Stimulated activated naive B cell treated with anti-CD40 and anti-IgM and Interleukin-4, amounts not matched to agents 10 μg/mL and 1 μg/mL and 100 μg/mL, for 72 hours (primary cell): Measurements from ENCODE around the gene SRL.

ENCODE experiments used
- ATAC-seq, 2 donors: fragments of 150-1000 bp; cut with Tn5 transposase; replicated peaks; 2 replicates each; pipeline ENCODE4 v1.10.0; 2021; ENCODE audit warnings: moderate library complexity in 1 of 2
- DNase-seq: peaks from one replicate; pipeline ENCODE4 v3.0.0; 2021
- H3K27ac Mint-ChIP-seq: one replicate; pipeline ENCODE4 v1.8.0; 2022; ENCODE audit warnings: mild to moderate bottlenecking, mixed read lengths
- H3K27me3 Mint-ChIP-seq, 2 donors: one replicate each; pipeline ENCODE4 v1.8.0; 2022; ENCODE audit warnings: mixed read lengths in 2 of 2
- H3K36me3 Mint-ChIP-seq, 2 donors: one replicate each; pipeline ENCODE4 v1.8.0; 2022; ENCODE audit warnings: mixed read lengths in 2 of 2, mild to moderate bottlenecking in 1 of 2
- H3K4me1 Mint-ChIP-seq, 2 donors: one replicate each; pipeline ENCODE4 v1.8.0; 2022; ENCODE audit warnings: mixed read lengths in 2 of 2, mild to moderate bottlenecking in 1 of 2
- H3K4me3 Mint-ChIP-seq, 2 donors: one replicate each; pipeline ENCODE4 v1.8.0; 2022; ENCODE audit warnings: mild to moderate bottlenecking in 2 of 2, mixed read lengths in 2 of 2, moderate library complexity in 1 of 2
- H3K9me3 Mint-ChIP-seq, 2 donors: one replicate each; pipeline ENCODE4 v1.8.0; 2022; ENCODE audit warnings: mixed read lengths in 2 of 2, mild to moderate bottlenecking in 1 of 2

The SRL gene

DNA sequence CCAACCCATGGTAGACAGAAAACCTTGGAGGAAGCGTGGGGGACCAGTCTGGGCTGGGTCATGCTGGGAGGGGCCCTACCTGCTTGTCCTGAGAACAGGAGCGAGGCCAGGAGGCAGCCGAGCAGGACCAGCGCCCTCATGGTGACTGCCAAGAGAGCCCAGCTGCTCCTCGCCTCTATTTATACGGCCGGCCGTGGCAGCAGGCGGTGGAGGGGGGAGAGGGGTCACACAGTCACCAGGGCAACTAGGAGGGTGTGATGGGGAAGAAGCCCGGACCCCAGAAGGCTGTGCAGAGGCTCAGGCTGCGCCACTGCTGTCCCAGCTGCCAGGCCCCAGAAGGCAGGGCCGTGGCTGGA is at the start of gene SRL:
Gene SRL, minus strand, starts transcription at position 153 of the 356 bp plus-strand sequence. Its CDS starts 13 bp downstream, at position 140.
- no peaks in the 10 kb centered on the region for H3K9me3 Mint-ChIP-seq
- peaks cover 16 to 28% of the 10 kb centered on the region in 2 donors for H3K27me3 Mint-ChIP-seq
- no peak within 1 kb of the TSS for H3K27ac Mint-ChIP-seq
- DNase-seq (no peak), ATAC-seq (no peak)
- H3K4me1 Mint-ChIP-seq, result peaks cover 0 to 4% of the 10 kb centered on the region in 2 donors
- H3K4me3 Mint-ChIP-seq, result no peak within 1 kb of the TSS
- H3K36me3 Mint-ChIP-seq, result no peaks in the 10 kb centered on the region

DNA sequence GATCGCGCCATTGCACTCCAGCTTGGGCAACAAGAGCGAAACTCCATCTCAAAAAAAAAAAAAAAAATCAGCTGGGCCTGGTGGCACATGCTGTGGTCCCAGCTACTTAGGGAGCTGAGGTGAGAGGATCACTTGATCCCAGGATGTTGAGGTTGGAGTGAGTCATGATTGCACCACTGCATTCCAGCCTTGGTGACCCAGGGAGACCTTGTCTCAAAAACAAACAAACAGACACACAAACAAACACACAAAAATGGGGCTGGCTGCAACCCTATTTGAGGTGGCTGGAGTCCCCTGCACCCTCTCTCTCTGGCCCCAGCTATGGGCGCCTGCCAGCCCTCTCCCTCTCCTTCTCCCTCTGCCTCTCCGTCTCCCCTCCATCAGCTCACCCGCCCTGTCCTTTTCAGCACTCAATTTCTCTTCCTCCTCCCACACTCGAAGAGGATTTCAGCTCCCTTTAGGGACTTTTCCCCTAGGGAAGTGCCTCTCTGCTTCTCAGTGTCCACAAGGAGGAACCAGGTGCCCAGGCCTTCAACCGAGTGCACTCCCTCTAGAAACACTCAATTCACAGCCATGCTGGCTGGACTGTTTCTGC is 48.5 kb upstream of the SRL start:
- H3K27me3 Mint-ChIP-seq, result peaks cover 5 to 37% of the 10 kb centered on the region in 2 donors
- no peak for ATAC-seq
- no peak overlapping the region for H3K4me3 Mint-ChIP-seq
- no peaks in the 10 kb centered on the region for H3K9me3 Mint-ChIP-seq
- peaks cover 11 to 15% of the 10 kb centered on the region in 2 donors for H3K4me1 Mint-ChIP-seq
- no peak for DNase-seq
- no peaks in the 10 kb centered on the region for H3K36me3 Mint-ChIP-seq
- H3K27ac Mint-ChIP-seq, result peak overlapping the region; percentile 15

DNA sequence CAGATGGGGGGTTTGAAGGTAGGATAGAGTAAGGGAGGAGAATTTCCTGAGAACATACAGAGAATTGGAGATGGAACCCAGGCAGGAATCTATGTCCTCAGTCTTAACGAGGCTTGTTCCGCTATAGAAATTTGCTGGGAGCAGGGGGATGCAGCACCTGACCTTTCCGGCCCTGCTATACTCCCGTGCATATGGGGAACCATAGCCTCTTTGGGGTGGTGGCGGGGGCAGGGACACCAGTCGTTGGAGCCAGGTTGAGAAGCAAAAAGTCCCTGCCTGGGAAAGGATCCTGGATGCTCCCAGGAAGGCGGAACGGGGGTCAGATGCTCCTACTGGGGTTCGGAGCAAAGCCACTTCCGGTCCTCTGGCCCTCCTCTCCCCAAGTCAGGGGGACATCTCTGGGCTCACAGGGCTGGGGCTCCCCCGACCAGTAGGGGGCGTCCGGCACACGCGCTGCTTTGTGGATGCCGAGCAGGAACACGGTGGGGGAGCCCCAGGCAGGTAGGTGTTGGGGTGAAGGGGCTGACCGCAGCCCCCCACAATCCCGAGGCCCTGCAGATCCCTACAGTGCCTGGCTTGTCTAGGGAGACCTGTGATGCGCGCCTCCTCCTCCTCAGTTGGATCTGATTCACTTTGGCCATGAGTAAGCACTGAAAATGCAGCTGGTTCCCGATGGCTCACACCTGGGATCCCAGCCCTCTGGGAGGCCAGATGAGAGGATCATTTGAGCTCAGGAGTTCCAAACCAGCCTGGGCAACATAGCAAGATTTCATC is 46.5 kb upstream of the SRL start:
- Mint-ChIP-seq H3K27ac (no peak overlapping the region), H3K4me3 (peak overlapping the region; percentile 56 to 72), H3K4me1 (peaks cover 11 to 12% of the 10 kb centered on the region in 2 donors), H3K9me3 (no peaks in the 10 kb centered on the region), H3K27me3 (peaks cover 13 to 42% of the 10 kb centered on the region in 2 donors), H3K36me3 (no peaks in the 10 kb centered on the region)
- ATAC-seq, result peak; percentile 98 to 99
- DNase-seq, result peak; percentile 68

DNA sequence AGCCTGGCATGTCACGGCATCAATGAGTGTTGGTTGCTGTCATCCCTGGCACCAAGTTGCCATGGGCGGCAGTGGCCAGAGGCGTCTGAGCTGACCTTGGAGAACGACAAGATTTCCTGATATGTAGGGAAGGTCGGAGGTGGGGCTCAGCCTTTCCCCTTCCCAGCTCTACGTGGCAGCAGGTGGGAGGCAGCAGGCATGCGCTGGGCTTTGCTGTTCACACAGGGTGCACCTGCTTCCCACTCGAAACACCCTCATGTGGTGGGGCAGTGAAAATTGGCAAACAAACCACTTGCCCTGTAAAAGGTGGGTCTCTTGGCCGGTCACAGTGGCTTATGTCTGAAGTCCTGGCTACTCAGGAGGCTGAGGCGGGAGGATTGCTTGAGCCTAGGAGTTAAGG is 43.3 kb upstream of the SRL start:
- no peak overlapping the region for H3K4me3 Mint-ChIP-seq
- ATAC-seq (no peak), DNase-seq (no peak)
- H3K4me1 Mint-ChIP-seq, result peaks cover 9 to 11% of the 10 kb centered on the region in 2 donors
- no peaks in the 10 kb centered on the region for H3K36me3 Mint-ChIP-seq
- peaks cover 8 to 14% of the 10 kb centered on the region in 2 donors for H3K27me3 Mint-ChIP-seq
- no peak overlapping the region for H3K27ac Mint-ChIP-seq
- peaks cover 2 to 4% of the 10 kb centered on the region in 2 donors for H3K9me3 Mint-ChIP-seq

DNA sequence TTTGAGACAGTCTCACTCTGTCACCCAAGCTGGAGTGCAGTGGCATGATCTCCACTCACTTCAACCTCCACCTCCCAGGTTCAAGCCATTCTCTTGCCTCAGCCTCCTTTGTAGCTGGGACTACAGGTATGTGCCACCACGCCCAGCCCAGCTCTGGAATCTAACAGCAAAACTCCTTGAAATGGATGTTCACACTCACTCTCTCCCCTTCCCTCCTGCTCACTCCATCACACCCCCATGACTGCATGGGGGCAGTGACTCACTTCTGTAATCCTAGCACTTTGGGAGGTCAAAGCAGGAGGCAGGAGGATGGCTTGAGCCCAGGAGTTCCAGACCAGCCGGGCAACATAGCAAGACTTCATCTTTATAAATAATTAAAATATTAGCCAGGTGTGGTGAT is 42.1 kb upstream of the SRL start:
- Mint-ChIP-seq H3K27me3 (peaks cover 8 to 14% of the 10 kb centered on the region in 2 donors), H3K4me1 (peaks cover 9 to 11% of the 10 kb centered on the region in 2 donors), H3K4me3 (no peak overlapping the region), H3K27ac (no peak overlapping the region), H3K36me3 (no peaks in the 10 kb centered on the region), H3K9me3 (peaks cover 2 to 4% of the 10 kb centered on the region in 2 donors)
- ATAC-seq (no peak), DNase-seq (no peak)

DNA sequence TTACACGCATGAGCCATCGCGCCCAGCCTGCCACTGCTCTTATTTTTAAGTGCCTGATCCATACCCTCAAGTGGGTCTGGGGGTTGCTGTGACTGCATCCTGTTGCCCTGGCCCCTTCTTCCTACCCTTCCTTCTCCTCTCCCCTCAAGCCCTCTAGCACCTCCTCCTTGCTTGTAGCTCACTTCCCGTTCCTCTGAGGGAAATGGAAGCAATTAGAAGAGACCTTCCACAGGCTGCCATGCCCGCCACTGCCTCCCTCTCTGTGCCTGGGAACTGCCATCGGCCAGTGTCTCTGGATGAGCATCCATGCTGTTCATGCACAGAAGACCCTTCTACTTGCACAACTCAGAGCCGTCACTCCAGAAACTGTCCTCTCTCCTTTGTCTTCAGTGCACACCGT is 41.6 kb upstream of the SRL start:
- Mint-ChIP-seq H3K36me3 (no peaks in the 10 kb centered on the region), H3K27me3 (peaks cover 8 to 14% of the 10 kb centered on the region in 2 donors), H3K4me1 (peaks cover 7 to 8% of the 10 kb centered on the region in 2 donors), H3K4me3 (no peak overlapping the region), H3K9me3 (peaks cover 2 to 4% of the 10 kb centered on the region in 2 donors), H3K27ac (no peak overlapping the region)
- no peak for DNase-seq
- ATAC-seq, result no peak

DNA sequence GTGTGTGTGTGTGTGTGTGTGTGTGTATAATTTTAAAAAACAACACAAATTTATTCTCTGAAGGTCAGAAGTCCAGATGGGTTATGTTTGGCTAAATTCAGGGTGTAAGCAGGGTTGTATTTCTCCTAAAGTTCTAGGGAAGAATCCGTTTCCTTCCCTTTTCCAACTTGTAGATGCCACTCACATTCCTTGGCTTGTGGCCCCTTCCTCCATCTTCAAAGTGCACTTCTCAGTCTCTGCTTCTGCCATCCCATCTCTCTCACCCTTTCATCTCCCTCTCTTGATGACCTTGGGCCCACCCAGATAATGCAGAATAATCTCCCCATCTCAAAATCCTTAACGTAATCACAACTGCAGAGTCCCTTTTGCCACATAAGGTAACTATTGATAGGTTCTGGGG is 38.7 kb upstream of the SRL start:
- Mint-ChIP-seq H3K27ac (no peak overlapping the region), H3K36me3 (no peaks in the 10 kb centered on the region), H3K4me1 (no peaks in the 10 kb centered on the region), H3K27me3 (peaks cover 8 to 14% of the 10 kb centered on the region in 2 donors), H3K9me3 (peaks cover 2 to 4% of the 10 kb centered on the region in 2 donors), H3K4me3 (no peak overlapping the region)
- DNase-seq (no peak), ATAC-seq (no peak)

DNA sequence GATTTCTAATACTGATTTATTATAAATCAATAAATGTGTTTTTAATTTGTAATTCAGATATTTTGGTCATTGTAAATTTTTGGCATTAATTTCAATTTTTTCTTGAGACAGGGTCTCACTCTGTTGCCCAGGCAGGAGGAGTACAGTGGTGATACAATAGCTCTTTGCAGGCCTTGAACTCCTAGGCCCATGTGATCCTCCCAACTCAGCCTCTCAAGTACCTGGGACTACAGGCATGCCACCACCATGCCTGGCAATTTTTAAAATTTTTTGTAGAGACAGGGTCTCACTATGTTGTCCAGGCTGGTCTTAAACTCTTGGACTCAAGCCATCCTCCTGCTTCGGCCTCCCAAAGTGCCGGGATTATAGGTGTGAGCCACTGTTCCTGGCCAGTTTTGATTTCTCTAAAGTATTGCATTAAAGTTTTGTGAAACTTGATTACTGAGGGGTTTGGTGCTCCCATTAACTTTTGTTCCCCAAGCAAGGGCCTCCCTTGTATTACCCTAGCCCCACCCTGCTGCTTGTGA is 36.2 kb upstream of the SRL start:
- no peak overlapping the region for H3K27ac Mint-ChIP-seq
- peaks cover 2 to 4% of the 10 kb centered on the region in 2 donors for H3K9me3 Mint-ChIP-seq
- H3K4me3 Mint-ChIP-seq, result no peak overlapping the region

DNA sequence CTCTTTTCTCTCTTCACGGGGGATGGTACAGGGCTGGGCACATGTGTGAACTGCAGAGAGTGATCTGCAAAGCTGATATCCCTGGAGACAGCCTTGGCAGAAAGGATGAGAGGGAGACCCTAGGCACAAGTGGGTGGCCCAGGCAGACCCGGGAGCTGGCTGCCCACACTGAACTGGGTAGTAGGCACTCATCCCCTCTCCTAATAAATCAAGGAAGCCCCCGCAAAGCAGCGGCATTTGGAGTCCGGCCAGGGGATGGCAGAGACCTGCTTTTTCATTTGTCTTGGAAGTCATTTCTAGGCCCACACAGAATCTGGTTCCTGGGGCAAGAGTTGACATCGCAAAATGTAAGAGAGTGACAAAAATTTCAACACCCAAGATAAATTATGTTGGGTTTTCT is 34.0 kb upstream of the SRL start:
- Mint-ChIP-seq H3K36me3 (peaks cover 5 to 7% of the 10 kb centered on the region in 2 donors), H3K9me3 (peaks cover 2 to 3% of the 10 kb centered on the region in 2 donors), H3K4me1 (peaks cover 4 to 5% of the 10 kb centered on the region in 2 donors), H3K27me3 (no peaks in the 10 kb centered on the region), H3K4me3 (no peak overlapping the region), H3K27ac (no peak overlapping the region)
- DNase-seq (no peak), ATAC-seq (no peak)

More for the DNA sequence above, 36.2 kb upstream of the SRL start:
- H3K36me3 Mint-ChIP-seq, result no peaks in the 10 kb centered on the region
- no peak for ATAC-seq
- H3K27me3 Mint-ChIP-seq, result no peaks in the 10 kb centered on the region
- no peaks in the 10 kb centered on the region for H3K4me1 Mint-ChIP-seq
- no peak for DNase-seq

DNA sequence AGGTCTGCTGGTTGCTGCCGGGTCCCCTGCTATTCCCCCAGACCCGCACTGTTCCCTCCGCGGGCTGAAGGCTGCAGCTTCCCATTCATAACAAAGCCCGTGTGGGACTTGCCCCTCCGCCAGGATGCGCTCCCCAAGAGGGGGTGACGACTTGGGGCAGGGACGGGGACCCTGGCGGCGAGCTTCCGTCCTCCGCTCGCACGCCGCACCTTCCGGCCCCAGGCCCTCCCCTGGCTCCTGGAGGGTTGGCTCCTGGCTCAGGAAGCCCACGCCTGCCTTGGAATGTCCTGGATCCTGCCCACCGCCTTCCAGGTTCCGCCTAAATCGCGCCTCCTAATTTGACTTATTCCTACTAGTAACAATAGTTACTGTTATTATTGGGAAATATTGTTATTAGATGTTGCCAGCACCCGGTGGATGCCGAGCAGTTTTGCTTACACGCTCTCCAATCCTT is 32.0 kb upstream of the SRL start:
- Mint-ChIP-seq H3K4me1 (peaks cover 7 to 17% of the 10 kb centered on the region in 2 donors), H3K36me3 (peaks cover 5 to 7% of the 10 kb centered on the region in 2 donors), H3K4me3 (peak overlapping the region; percentile 93 to 95), H3K27ac (peak overlapping the region; percentile 75), H3K9me3 (no peaks in the 10 kb centered on the region), H3K27me3 (no peaks in the 10 kb centered on the region)
- DNase-seq (peak; percentile 20), ATAC-seq (peak; percentile 19 to 21)

DNA sequence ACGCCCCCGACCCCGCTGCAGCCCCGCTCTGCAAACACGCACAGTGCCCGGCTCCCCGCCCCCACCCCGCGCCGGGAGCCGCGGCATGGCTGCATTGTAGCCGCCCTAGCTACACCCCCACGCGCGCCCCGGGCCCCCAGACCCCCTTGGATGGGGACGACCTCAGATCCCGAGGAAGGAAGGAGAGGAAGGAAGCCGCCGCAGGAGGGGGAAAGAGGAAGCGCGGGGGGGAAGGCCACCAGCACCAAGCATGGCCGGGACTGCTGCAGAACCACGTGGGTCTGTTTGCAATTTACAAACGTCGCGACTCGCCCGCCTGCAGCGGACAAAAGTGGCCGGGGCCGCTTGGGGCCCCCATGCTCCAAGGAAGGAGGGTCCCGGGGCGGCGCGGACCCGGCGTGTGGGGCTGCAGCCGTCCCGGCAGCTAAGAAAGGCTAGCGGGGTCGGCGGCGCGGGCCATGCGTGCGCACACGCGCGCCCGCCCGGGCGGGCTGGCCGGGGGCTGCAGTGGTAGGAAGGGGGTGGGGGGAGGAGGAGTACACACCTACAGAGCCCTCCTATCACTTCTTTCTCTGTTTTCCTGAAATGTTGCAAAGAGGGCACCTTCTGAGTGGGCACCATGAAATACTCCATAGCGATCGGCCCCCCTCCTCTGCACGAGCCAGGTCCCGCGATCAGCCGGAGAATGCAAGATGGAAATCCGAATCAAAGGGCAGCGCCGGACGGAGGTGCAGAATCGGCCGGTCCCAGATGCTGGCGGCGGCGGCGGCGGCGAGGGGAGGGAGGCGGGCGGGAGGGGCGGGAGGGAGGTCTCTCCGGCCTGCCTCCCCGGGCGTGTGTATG is 30.5 kb upstream of the SRL start:
- ATAC-seq (peak; percentile 24 to 33), DNase-seq (peak; percentile 45)
- Mint-ChIP-seq H3K4me3 (peak overlapping the region; percentile 93 to 95), H3K27me3 (no peaks in the 10 kb centered on the region), H3K27ac (peak overlapping the region; percentile 94), H3K36me3 (peaks cover 7 to 11% of the 10 kb centered on the region in 2 donors), H3K9me3 (no peaks in the 10 kb centered on the region), H3K4me1 (peaks cover 13 to 26% of the 10 kb centered on the region in 2 donors)

DNA sequence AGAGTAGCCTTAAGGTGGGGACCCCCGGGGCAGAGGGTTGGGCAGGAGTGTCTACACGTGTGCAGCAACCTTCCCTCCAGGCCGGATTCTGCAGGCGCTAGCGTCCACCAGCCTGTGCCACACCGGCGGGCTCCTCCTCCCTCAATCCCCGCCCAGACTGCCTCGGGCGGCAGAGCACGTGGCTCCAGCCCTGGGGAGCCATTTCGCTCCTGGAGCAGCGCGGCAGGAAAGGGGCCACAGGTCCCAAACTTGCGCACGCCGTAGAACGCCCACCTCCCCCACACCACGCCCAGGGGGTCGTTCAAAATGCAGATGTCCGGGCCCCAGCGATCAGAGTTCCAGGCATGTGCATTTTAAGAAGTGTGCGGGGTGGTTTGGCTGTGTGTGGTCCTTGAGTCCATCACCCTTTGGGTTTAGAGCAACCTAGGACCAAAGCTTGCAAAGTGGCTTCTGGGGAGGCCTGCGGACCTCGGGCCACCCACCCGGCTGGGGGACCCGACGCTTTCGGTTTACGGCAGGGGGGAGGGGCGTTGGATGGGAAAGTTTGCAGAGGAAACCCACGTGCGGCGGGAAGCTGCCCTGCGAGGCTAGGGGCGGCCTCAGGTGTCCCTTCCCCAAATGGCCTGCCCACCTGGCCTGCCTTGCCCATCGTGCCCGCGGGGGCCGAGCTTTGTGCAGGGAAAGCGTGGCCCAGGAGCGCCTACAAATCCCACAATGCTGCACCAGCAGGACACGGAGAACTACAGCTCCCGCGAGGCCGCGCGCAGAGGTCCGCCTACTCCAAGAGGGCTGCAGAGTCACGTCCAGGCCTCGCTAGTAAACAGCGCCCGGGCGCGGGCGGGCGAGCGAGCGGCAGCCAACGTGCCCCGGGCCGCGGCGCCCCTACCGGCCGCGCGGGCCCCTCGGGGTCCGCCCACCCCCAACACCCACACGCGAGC is 29.6 kb upstream of the SRL start:
- Mint-ChIP-seq H3K36me3 (peaks cover 7 to 11% of the 10 kb centered on the region in 2 donors), H3K4me1 (peaks cover 13 to 27% of the 10 kb centered on the region in 2 donors), H3K4me3 (peak overlapping the region; percentile 92 to 95), H3K27ac (peak overlapping the region; percentile 98), H3K27me3 (no peaks in the 10 kb centered on the region), H3K9me3 (no peaks in the 10 kb centered on the region)
- DNase-seq, result peak; percentile 88
- peak; percentile 84 for ATAC-seq

DNA sequence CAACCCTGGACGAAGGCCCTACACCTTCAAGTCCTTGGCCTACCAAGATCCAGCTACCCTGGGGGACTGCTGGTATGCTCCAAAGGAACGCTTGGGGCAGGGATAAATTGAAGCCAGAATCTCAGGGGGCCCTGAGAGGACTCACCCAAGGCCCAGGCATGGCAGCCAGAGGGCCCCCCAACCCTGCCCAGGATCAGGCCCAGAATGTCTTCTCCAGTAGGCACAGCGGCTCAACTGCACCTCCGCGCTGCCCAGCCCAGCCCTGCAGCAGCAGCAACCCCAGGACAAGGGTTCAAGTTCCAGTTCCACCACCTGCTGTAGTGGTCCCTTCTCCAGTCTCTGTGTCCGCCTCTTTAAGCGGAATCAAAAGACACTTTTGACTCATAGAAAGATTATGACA is 28.7 kb upstream of the SRL start:
- H3K36me3 Mint-ChIP-seq, result peaks cover 13 to 15% of the 10 kb centered on the region in 2 donors
- no peak for ATAC-seq
- no peak for DNase-seq
- peak overlapping the region; percentile 98 for H3K27ac Mint-ChIP-seq
- H3K4me1 Mint-ChIP-seq, result peaks cover 13 to 27% of the 10 kb centered on the region in 2 donors
- peak overlapping the region; percentile 92 to 95 for H3K4me3 Mint-ChIP-seq
- no peaks in the 10 kb centered on the region for H3K27me3 Mint-ChIP-seq
- H3K9me3 Mint-ChIP-seq, result no peaks in the 10 kb centered on the region
